Naive B cell (primary cell): Measurements from ENCODE around the gene MAP3K10. TPM values are rescaled to one million over a fixed set of nuclear protein-coding genes. Genes with fewer than 3 reads are reported as not detected.
A peak's percentile ranks its signal among the peaks of the same experiment; 100 is the strongest.
"Not testable (repeated sequence)": the region's sequence is repeated elsewhere in the genome, so short reads cannot be mapped to it uniquely, and the experiment has no call there.

Experiments
- ATAC-seq, 2 donors: fragments of 150-1000 bp; cut with Tn5 transposase; 2 replicates each; pipeline ENCODE4 v1.10.0; 2021; ENCODE audit warnings: low read depth in 2 of 2, mild to moderate bottlenecking in 2 of 2, moderate library complexity in 2 of 2
- DNase-seq: peaks from one replicate; pipeline ENCODE4 v3.0.0; 2022
- H3K27ac Mint-ChIP-seq, 6 donors: one replicate each; pipeline ENCODE4 v1.8.0; 2020 to 2022; ENCODE audit warnings: mild to moderate bottlenecking in 6 of 6, mixed read lengths in 6 of 6, moderate library complexity in 5 of 6, inconsistent platforms in 2 of 6
- H3K27me3 Mint-ChIP-seq, 3 donors: one replicate each; pipeline ENCODE4 v1.8.0; 2021 to 2022; ENCODE audit warnings: mixed read lengths in 3 of 3, mild to moderate bottlenecking in 1 of 3
- H3K36me3 Mint-ChIP-seq, 2 donors: one replicate each; pipeline ENCODE4 v1.8.0; 2020 to 2022; ENCODE audit warnings: mixed read lengths in 2 of 2, inconsistent platforms in 1 of 2, mild to moderate bottlenecking in 1 of 2
- H3K4me1 Mint-ChIP-seq, 3 donors: one replicate each; pipeline ENCODE4 v1.8.0; 2020 to 2022; ENCODE audit warnings: mixed read lengths in 3 of 3, inconsistent platforms in 1 of 3, mild to moderate bottlenecking in 1 of 3, moderate library complexity in 1 of 3
- H3K4me3 Mint-ChIP-seq, 8 donors: one replicate each; pipeline ENCODE4 v1.8.0; 2020 to 2022; ENCODE audit warnings: mild to moderate bottlenecking in 8 of 8, mixed read lengths in 8 of 8, moderate library complexity in 8 of 8, inconsistent platforms in 2 of 8
- H3K9me3 Mint-ChIP-seq, 7 donors: one replicate each; pipeline ENCODE4 v1.8.0; 2020 to 2022; ENCODE audit warnings: mixed read lengths in 7 of 7, mild to moderate bottlenecking in 5 of 7, inconsistent platforms in 2 of 7, moderate library complexity in 1 of 7
- polyA plus RNA-seq, 6 donors: library from polyadenylated mRNA; unstranded; fragments of 300-500 nt; fragmentation: Illumina TruSeq; gene quantifications; one replicate each; pipeline ENCODE4 v1.2.3, GENCODE V29; 2021; ENCODE audit warnings: low read depth in 6 of 6

MAP3K10 gene
- polyA plus RNA-seq, 6 donors from 2014 or later: 0.13 to 1.3 (median 0.21) TPM; not detected in 3

GRCh38 chr19:40214936-40215335 lies 23.7 kb downstream of the MAP3K10 start:
- Mint-ChIP-seq H3K27ac (no peak overlapping the region), H3K4me1 (peaks cover 8 to 13% (median 12%) of the 10 kb centered on the region in 3 donors), H3K4me3 (no peak overlapping the region), H3K36me3 (peaks cover 6 to 24% of the 10 kb centered on the region in 2 donors), H3K9me3 (peaks cover 0 to 2% (median 0%) of the 10 kb centered on the region in 7 donors), H3K27me3 (peaks cover 16 to 35% (median 25%) of the 10 kb centered on the region in 3 donors)
- DNase-seq (no peak), ATAC-seq (no peak)

GRCh38 chr19:40216013-40216776 lies 25.0 kb downstream of the MAP3K10 start:
- DNase-seq (no peak), ATAC-seq (no peak)
- Mint-ChIP-seq H3K27me3 (peaks cover 21 to 41% (median 28%) of the 10 kb centered on the region in 3 donors), H3K4me1 (peaks cover 8 to 15% (median 13%) of the 10 kb centered on the region in 3 donors), H3K36me3 (peaks cover under 1 to 19% of the 10 kb centered on the region in 2 donors), H3K27ac (no peak overlapping the region), H3K9me3 (peaks cover 0 to 2% (median 0%) of the 10 kb centered on the region in 7 donors), H3K4me3 (no peak overlapping the region)

- ATAC-seq (no peak), DNase-seq (no peak)
- peaks cover 24 to 42% (median 28%) of the 10 kb centered on the region in 3 donors for H3K27me3 Mint-ChIP-seq
- peaks cover 8 to 15% (median 14%) of the 10 kb centered on the region in 3 donors for H3K4me1 Mint-ChIP-seq
- peaks cover 0 to 16% of the 10 kb centered on the region in 2 donors for H3K36me3 Mint-ChIP-seq
- peaks cover 0 to 2% (median 0%) of the 10 kb centered on the region in 7 donors for H3K9me3 Mint-ChIP-seq
- H3K27ac Mint-ChIP-seq: peak overlapping the region in 1 of 6 donors; percentile 53
- peak overlapping the region in 1 of 8 donors; percentile 55 for H3K4me3 Mint-ChIP-seq
Observed at GRCh38 chr19:40216777-40217026, 25.5 kb downstream of the MAP3K10 start.

GRCh38 chr19:40217027-40217810 lies 26.0 kb downstream of the MAP3K10 start:
- peak overlapping the region in 2 of 6 donors; percentile 53 to 81 for H3K27ac Mint-ChIP-seq
- H3K4me1 Mint-ChIP-seq: peaks cover 14 to 20% (median 19%) of the 10 kb centered on the region in 3 donors
- peaks cover 5 to 20% of the 10 kb centered on the region in 2 donors for H3K36me3 Mint-ChIP-seq
- ATAC-seq (no peak), DNase-seq (no peak)
- no peak overlapping the region for H3K4me3 Mint-ChIP-seq
- peaks cover 29 to 47% (median 34%) of the 10 kb centered on the region in 3 donors for H3K27me3 Mint-ChIP-seq
- H3K9me3 Mint-ChIP-seq: peaks cover 3 to 5% (median 5%) of the 10 kb centered on the region in 7 donors

GRCh38 chr19:40217934-40218890 lies 27.0 kb downstream of the MAP3K10 start, which contains the start of gene TTC9B:
Gene TTC9B, minus strand, starts transcription at chr19:40218384. Its CDS starts 3 bp downstream, at chr19:40218381.
- Mint-ChIP-seq H3K27ac (peak within 1 kb of the TSS in 1 of 6 donors; percentile 81), H3K9me3 (peaks cover 3 to 7% (median 5%) of the 10 kb centered on the region in 7 donors), H3K4me3 (peak within 1 kb of the TSS in 2 of 8 donors; percentile 25 to 63), H3K27me3 (peaks cover 32 to 49% (median 34%) of the 10 kb centered on the region in 3 donors), H3K4me1 (peaks cover 15 to 20% (median 18%) of the 10 kb centered on the region in 3 donors), H3K36me3 (peaks cover 5 to 17% of the 10 kb centered on the region in 2 donors)
- peak; percentile 51 to 52 for ATAC-seq
- peak; percentile 47 for DNase-seq

GRCh38 chr19:40219029-40219428 lies 27.8 kb downstream of the MAP3K10 start:
- not testable (repeated sequence) for H3K4me3 Mint-ChIP-seq, H3K27ac Mint-ChIP-seq, DNase-seq, ATAC-seq, H3K9me3 Mint-ChIP-seq
- peaks cover 34 to 50% (median 34%) of the 10 kb centered on the region in 3 donors for H3K27me3 Mint-ChIP-seq
- H3K4me1 Mint-ChIP-seq: peaks cover 15 to 20% (median 18%) of the 10 kb centered on the region in 3 donors
- peaks cover 5 to 17% of the 10 kb centered on the region in 2 donors for H3K36me3 Mint-ChIP-seq

GRCh38 chr19:40219721-40220276 lies 28.6 kb downstream of the MAP3K10 start:
- Mint-ChIP-seq H3K4me3 (no peak overlapping the region), H3K9me3 (peaks cover 3 to 7% (median 5%) of the 10 kb centered on the region in 7 donors), H3K4me1 (peaks cover 15 to 20% (median 20%) of the 10 kb centered on the region in 3 donors), H3K27me3 (peaks cover 34 to 58% (median 41%) of the 10 kb centered on the region in 3 donors), H3K36me3 (peaks cover 5 to 17% of the 10 kb centered on the region in 2 donors), H3K27ac (peak overlapping the region in 1 of 6 donors; percentile 14)
- no peak for DNase-seq
- no peak for ATAC-seq

GRCh38 chr19:40220674-40221073 lies 29.4 kb downstream of the MAP3K10 start:
- peaks cover 40 to 67% (median 50%) of the 10 kb centered on the region in 3 donors for H3K27me3 Mint-ChIP-seq
- peaks cover 5 to 11% (median 10%) of the 10 kb centered on the region in 7 donors for H3K9me3 Mint-ChIP-seq
- no peak overlapping the region for H3K4me3 Mint-ChIP-seq
- H3K27ac Mint-ChIP-seq: no peak overlapping the region
- peaks cover 20 to 28% (median 27%) of the 10 kb centered on the region in 3 donors for H3K4me1 Mint-ChIP-seq
- ATAC-seq (no peak), DNase-seq (no peak)
- peaks cover 9 to 23% of the 10 kb centered on the region in 2 donors for H3K36me3 Mint-ChIP-seq

GRCh38 chr19:40221858-40222619 lies 30.8 kb downstream of the MAP3K10 start:
- H3K4me1 Mint-ChIP-seq: peaks cover 20 to 27% (median 23%) of the 10 kb centered on the region in 3 donors
- peaks cover 11 to 19% of the 10 kb centered on the region in 2 donors for H3K36me3 Mint-ChIP-seq
- ATAC-seq (peak; percentile 89 to 90), DNase-seq (peak; percentile 81)
- peak overlapping the region in 4 of 6 donors; percentile 66 to 94 (median 90) for H3K27ac Mint-ChIP-seq
- H3K9me3 Mint-ChIP-seq: peaks cover 5 to 13% (median 10%) of the 10 kb centered on the region in 7 donors
- H3K4me3 Mint-ChIP-seq: peak overlapping the region in 6 of 8 donors; percentile 2 to 63 (median 50)
- peaks cover 35 to 69% (median 53%) of the 10 kb centered on the region in 3 donors for H3K27me3 Mint-ChIP-seq

GRCh38 chr19:40223135-40223822 lies 32.1 kb downstream of the MAP3K10 start:
- DNase-seq: no peak
- Mint-ChIP-seq H3K4me3 (no peak overlapping the region), H3K27ac (no peak overlapping the region), H3K4me1 (peaks cover 23 to 27% (median 24%) of the 10 kb centered on the region in 3 donors), H3K9me3 (peaks cover 5 to 13% (median 10%) of the 10 kb centered on the region in 7 donors), H3K27me3 (peaks cover 34 to 62% (median 53%) of the 10 kb centered on the region in 3 donors), H3K36me3 (peaks cover 11 to 19% of the 10 kb centered on the region in 2 donors)
- no peak for ATAC-seq
